AG04449 (cell line): ENCODE results near the gene PDE8A.

Source experiments
- CTCF ChIA-PET: fragments of 350-600 bp; formaldehyde crosslinking; extraction: SDS; loops from one replicate; lab custom pipeline; 2021; ENCODE audit warnings: antibody characterized with exemption; lab: Yijun Ruan, JAX
- POLR2A ChIA-PET: fragments of 400-600, 350-600 bp; formaldehyde crosslinking; extraction: SDS; loops from one replicate; lab custom pipeline; 2020; ENCODE audit warnings: antibody characterized with exemption, inconsistent platforms; lab: Yijun Ruan, JAX
- DNase-seq: peaks from one replicate; pipeline ENCODE4 v3.0.0-alpha.2; 2010; ENCODE audit warnings: low read depth, low spot score
- H3K4me3 ChIP-seq: 2 replicates; pipeline ENCODE4 v1.5.1; 2011; ENCODE audit warnings: low read depth, mild to moderate bottlenecking, control low read depth, low read length
- TF ChIP-seq, protein P1 (sequence below): IDR thresholded peaks from one replicate; pipeline ENCODE4 v1.5.1; 2011; ENCODE audit warnings: mild to moderate bottlenecking, moderate library complexity, low read length, control low read depth, inconsistent platforms; ENCODE audit not compliant: insufficient read depth; ENCODE audit errors: missing control alignments

Gene PDE8A

DNA sequence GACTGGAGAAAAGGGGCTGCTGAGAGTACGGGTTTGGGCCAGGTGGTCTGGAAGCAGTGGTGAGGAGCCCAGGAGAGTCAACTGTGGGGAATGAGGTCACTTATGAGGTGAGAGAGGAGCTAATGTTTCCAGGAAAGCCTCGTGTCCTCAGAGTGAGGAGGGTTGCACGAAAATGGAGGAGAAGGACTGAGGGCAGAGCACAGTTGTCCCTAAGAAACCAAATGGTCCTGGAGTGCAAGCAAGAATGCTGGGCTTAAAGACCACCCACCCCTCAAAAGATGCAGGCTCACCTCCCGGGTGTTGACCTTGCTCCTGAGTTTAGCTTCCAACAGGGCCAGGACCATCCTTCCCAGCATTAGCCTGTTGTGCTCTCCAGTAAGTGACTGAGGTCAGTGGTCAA, 133.2 kb downstream of the PDE8A start:
- no peak overlapping the region for H3K4me3 ChIP-seq
- no peak for DNase-seq
- ChIA-PET POLR2A (no interaction called here), CTCF (interaction anchor here (0.9 kb wide), 1 partner anchor 10 kb away, joined by 3 read pairs; no protein-coding TSS in a partner anchor)
- TF ChIP-seq, protein P1, sequence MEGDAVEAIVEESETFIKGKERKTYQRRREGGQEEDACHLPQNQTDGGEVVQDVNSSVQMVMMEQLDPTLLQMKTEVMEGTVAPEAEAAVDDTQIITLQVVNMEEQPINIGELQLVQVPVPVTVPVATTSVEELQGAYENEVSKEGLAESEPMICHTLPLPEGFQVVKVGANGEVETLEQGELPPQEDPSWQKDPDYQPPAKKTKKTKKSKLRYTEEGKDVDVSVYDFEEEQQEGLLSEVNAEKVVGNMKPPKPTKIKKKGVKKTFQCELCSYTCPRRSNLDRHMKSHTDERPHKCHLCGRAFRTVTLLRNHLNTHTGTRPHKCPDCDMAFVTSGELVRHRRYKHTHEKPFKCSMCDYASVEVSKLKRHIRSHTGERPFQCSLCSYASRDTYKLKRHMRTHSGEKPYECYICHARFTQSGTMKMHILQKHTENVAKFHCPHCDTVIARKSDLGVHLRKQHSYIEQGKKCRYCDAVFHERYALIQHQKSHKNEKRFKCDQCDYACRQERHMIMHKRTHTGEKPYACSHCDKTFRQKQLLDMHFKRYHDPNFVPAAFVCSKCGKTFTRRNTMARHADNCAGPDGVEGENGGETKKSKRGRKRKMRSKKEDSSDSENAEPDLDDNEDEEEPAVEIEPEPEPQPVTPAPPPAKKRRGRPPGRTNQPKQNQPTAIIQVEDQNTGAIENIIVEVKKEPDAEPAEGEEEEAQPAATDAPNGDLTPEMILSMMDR: no peak

DNA sequence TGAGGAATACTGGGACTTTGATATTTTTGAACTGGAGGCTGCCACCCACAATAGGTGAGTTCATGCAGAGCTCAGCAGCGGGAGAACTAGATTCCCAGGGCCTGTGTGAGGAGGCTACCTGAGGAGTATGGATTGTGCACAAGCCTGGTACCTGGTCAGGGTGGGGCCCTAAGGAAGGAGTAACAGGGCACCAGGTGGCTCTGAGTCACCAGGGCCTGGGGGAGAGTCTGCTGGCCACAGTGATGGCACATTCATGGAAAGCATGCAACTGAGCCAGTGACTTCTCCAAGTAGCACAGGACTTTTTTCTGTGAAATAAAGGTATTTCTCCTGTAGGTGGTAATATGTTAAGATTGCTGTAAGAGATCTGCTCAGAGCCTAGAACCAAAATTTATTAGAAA, 134.4 kb downstream of the PDE8A start:
- POLR2A ChIA-PET: no interaction called here
- CTCF ChIA-PET: no interaction called here
- H3K4me3 ChIP-seq: no peak overlapping the region
- TF ChIP-seq, protein P1: no peak
- DNase-seq: no peak

DNA sequence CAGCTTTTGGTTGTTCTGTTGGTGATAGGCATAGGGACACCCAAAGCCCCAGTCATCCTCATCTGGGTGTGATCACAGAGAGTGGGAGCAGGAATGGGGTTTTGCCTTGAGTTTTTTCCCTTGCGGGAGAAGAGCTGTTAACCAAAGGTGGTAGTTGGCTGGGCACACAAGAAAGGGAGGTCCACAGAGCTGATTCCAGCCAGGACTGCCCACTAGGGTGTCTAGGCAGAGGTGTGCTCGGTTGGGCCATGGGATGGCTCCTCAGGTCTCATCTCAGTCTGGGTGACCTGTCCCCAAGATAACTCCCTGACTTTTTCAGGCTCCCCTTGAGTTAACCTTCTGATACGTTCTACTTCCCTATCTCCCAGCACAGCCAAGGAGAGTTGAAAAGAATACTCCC, 134.8 kb downstream of the PDE8A start:
- CTCF ChIA-PET: no interaction called here
- TF ChIP-seq, protein P1: no peak
- POLR2A ChIA-PET: no interaction called here

DNA sequence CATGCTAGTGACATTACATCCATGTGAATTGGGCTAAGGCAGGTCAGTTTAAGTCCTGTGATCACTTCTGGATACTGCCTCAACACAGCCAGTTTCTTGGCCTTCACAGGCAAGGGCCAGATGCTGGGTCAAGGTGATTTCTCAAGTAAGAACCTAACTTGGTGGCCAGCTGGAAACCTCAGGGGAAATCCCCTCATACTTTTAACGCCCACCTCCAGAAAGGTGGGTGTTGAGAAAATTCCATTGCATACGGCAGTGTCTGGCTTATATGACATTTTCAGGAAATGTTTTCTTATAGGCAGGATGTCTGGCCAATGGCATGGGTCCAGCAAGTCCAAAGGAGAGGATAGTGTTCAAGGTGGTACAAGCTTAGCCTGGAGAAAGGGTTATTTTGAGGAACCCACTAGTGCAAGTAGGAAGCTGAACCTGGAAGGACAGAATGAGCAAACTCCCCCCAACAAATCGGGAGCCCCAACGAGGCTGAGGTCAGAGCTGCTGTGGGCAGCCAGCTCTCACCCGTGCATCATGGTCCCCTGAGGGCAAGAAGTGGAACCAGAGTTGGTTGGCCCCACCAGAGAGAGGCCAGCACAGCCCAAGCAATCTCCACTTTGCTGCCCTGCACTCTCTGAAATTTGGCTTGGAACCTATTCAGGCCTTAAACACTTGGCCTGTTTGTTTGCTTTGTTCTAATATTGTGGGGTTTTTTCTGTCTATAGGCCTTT, 135.4 kb downstream of the PDE8A start:
- no peak overlapping the region for H3K4me3 ChIP-seq
- POLR2A ChIA-PET: no interaction called here
- DNase-seq: no peak
- TF ChIP-seq, protein P1: no peak
- CTCF ChIA-PET: no interaction called here

More for the DNA sequence above, 134.8 kb downstream of the PDE8A start:
- no peak overlapping the region for H3K4me3 ChIP-seq
- no peak for DNase-seq

DNA sequence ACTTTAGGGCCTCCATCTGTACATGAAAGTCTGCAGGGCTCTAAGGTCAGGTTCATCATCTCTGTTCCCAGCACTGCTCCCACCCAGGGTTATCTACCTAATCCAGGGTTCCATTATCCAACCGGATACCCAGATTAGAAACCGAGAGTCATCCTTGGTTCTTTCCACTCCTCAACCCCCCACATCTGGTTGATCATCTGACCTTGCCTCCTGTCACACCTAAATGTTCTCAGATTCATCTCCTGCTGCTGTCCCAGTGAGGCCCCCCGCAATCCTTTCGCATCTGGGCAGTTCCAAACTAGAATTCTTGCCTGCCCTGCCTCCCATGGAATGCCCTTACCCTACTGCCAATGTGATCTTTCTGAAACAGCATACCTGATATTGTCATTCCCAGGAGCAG, 136.5 kb downstream of the PDE8A start:
- POLR2A ChIA-PET: no interaction called here
- TF ChIP-seq, protein P1: no peak
- DNase-seq: no peak
- H3K4me3 ChIP-seq: no peak overlapping the region
- CTCF ChIA-PET: no interaction called here

DNA sequence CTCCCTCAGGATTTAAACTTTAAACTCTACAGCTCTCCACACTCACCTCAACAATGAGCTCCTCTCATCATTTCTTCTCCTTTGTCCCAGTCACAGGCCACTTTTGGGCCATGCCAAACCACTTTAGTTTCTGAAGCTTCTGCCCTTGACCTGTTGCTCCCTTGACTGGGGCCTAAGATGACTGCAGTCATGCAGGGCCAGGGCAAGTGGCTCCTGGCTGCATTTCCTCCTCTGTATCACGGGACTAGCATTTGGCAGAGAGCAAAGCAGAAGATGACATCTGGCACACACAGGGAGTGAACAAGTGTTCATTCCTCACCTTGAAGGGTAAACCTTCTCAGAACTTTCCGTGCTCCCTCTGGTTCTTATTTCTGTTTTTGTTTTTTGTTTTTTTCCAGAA, 136.9 kb downstream of the PDE8A start:
- POLR2A ChIA-PET: no interaction called here
- DNase-seq: no peak
- CTCF ChIA-PET: no interaction called here
- TF ChIP-seq, protein P1: no peak
- no peak overlapping the region for H3K4me3 ChIP-seq
